Hepatocyte (in vitro differentiated cells): ENCODE measurements around the gene SLC9A5.

Experiments
- CTCF ChIP-seq: fragments of 200-600 bp; sonication (generic); IDR thresholded peaks from 2 replicates; pipeline ENCODE4 v1.5.1; 2016; ENCODE audit warnings: antibody characterized with exemption, mild to moderate bottlenecking; ENCODE audit not compliant: poor library complexity
- EZH2 ChIP-seq: fragments of 200-600 bp; sonication (generic); IDR thresholded peaks from 2 replicates; pipeline ENCODE4 v1.6.1; 2016; ENCODE audit warnings: antibody characterized with exemption, mild to moderate bottlenecking, borderline replicate concordance

DNA sequence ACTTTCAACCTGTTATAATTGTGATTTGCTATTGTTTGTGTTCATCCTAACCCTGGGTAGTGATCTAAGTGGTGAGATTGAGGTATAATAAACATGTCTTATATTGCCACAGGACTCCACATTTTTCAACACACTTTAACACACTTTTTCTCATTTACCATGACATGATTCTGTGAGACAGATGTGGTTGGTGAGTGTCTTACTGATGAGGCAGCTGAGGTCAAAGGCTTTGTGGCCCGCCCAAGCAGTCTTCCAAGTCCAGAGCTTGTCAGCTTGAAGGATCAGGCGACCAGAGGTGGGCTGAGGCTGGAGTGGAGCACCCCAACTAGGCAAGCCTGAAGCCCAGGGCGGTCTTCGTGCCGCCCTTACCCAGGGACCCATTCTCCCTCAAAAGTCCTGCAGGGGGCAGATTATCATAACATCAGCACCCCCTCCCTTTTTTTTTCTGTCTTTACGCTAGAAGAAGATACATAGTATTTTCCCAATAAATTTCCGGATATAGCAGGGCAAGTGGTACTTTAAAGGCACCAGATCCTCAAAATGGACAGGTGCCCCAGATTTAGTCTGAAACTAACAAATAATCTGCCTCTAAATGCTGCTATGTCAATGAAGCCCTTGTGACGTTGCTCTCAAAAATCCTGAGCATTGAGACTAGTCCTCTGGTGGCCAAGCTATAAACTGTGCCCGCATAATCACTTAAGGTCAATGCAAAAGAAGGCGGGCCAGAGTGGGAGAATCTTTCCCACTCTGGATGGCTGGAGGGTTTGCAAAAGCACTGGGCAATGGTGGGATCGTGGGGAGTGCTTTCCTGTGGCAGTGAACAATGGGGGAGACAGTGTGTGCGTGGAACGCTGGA lies 56.7 kb downstream of the SLC9A5 start:
- TF ChIP-seq CTCF (no peak), EZH2 (no peak)
